ENCODE data around the gene ATG10.

Gene ATG10

DNA sequence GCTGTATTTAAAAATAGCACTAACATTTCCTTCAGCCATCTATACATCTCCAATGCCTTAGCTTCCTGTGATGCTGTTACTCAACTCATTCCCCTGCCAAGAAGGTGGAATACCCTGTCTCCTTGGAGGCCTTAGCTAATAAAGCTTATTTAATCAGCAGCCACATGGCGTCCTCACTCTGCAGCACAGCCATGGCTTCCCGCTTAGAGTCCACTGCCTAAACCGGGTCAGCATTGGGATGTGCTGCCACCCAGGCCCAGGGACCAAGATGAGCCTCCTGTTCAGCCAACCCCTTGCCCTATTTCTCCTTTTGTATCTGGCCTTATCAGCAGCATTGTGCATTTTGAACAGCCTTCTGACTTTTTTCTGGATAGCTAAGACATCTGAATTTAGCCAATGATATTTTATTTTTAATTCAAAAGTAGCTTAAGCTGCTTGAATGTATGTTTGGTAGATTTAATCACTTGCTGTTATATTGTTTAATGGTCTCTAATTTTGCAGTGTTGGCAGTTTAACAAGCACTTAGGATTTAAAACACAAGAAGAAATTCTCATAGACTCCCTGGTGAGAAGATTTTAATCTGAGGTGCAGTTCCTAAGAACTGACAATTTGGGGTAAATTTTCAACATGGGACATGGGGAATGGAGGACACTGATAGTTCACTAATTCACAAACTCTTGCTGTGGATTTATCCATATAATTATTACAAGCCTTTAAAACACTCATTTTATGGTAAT lies 193.3 kb downstream of the ATG10 start:
- no peak for DNase-seq (ENCODE audit: low read depth in 3 of 3)

GRCh38 chr5:82165740-82166530 lies 194.1 kb downstream of the ATG10 start:
- DNase-seq (ENCODE audit: low read depth in 3 of 3) = peak in 2 of 3 donors; percentile 10 to 12

DNA sequence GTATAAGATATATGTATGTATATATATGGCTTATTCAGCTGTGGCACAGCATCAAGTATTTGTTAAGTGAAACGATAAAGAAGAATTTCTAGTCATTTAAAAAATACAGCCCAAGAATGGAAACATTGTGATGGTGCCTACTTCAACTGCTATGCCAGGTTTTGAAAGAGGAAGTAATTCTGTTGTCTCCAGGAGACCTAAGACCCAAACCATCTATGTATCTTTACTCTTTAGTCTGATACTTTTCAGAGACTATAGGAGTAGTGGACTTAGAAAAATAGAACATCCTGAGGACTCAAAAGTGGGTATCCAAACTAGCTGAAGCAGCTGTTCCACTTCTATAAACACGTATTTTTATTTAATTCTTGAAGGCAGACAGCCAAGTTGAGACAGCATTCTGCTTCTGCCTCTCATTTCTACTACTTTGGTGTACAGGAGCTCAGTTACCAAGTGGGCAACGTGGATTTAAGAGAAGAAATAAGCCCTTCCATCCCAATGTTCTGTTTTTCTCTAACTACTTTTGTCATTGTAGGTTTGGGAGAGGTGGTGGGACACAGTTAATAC lies 195.6 kb downstream of the ATG10 start:
- no peak for DNase-seq (ENCODE audit: low read depth in 3 of 3)

GRCh38 chr5:82168294-82168693 lies 196.5 kb downstream of the ATG10 start:
- no peak for DNase-seq (ENCODE audit: low read depth in 3 of 3)

DNA sequence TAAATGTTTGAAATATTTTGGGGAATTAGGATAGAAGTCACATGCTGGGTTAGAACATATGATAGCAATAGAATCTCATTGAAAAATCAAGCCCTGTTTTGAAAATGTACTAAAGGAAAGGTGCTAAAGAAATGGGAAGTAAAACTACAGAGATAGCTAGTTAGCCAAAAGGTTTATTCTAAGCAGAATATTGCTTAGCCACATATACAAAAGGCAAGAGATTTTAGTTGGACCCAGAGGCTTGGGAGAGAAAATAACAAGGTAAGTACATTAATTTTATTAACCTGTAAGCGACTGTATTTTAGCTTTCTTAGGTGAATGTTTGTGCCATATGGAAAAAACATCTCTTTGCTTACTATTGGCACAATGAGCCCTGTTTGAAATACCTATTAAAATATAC lies 198.1 kb downstream of the ATG10 start:
- DNase-seq (ENCODE audit: low read depth in 3 of 3) = no peak

DNA sequence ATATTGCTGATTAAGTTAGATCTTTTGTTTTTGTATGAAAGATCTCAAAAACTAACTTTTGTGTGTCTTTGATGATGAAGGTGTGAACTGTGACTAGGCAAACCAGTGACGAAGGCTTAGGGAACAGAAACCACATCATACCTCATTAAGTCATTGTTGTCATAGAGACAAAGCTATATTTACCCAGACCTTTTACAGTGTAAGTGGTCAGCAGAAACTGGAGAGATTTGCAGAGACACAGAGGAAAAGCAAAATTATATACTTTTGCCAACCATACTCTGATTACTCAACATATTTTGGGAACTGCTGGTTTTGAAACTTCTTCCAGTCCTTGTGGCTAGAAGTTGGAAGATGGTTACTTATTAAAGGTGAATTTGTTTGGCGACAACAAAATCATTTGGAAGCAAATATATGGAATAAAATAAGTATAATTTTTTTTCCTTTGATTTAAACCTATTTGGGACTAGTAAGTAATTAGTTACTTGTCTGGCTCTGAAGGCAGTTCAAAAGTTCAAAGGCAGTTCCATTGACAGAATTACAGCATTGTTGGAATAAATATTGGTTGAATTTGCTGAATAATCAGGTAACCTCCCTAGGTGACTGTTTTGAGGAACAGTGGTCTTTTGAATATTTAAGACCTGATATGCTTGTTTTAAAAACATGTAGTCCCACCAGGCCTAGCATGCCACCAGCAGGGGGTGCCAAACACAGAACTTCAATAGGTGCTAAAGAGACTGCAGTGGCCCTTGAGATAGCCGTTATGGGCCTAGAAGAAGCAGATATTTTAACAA lies 202.5 kb downstream of the ATG10 start:
- DNase-seq (ENCODE audit: low read depth in 3 of 3) = peak; percentile 47 to 66 (median 55)

DNA sequence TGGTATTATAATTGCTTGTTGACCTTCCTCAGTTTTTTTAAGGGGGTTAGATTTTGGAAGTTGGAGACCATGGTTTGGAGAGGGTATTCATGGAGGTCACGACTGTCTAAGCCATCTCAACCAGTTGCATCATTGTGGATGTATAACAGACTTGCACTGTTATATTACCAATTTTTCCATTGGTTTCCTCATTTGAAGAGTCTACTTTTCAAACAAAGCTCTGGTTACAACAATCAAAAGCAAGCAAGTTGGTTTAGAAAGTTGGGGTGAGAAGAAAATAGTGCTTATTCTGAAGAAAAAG lies 203.0 kb downstream of the ATG10 start:
- DNase-seq (ENCODE audit: low read depth in 3 of 3) = no peak

- no peak for DNase-seq (ENCODE audit: low read depth in 3 of 3)
Observed at GRCh38 chr5:82176115-82176814, 204.4 kb downstream of the ATG10 start.

GRCh38 chr5:82178378-82178777 lies 206.6 kb downstream of the ATG10 start:
- DNase-seq (ENCODE audit: low read depth in 3 of 3) = no peak

- DNase-seq (ENCODE audit: low read depth in 3 of 3) = no peak
Observed at GRCh38 chr5:82182662-82183061, 210.8 kb downstream of the ATG10 start.

DNA sequence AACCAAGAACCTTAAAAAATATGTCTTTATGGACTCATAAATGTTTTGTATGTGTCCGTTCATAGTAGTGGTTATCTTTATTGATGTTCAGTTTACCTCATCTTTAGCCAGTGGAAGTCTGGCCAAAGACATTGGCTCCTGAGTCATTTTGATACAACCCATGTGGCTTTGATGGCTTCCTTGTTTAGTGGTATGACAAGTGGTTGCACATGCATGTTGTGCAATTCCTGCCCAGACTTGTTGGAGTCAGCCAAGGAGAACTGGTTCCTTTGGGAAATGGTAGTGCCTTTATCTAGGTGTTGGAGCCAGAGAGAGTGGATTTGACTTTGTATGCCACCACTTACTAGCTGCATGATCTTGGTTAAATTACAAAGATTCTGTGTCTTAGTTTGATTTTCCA lies 212.0 kb downstream of the ATG10 start:
- DNase-seq (ENCODE audit: low read depth in 3 of 3) = no peak

DNA sequence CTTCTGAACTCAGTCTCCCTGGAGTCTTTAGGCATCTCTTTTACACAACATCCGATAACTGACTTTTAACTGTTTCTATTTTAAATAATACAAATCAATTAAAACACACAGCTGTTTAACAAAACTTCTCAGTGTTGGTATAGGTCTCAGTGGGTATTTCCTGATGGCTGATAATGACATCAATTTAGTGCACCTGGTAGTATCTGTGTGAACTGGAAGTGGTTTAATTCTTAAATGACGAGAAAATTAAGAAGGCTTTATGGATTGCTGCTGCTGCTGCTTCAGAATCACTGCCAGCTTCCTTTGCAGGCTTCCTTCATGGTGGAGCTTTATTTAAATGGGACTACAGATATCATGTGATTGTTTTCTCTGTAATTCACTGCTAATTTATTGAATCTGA lies 214.0 kb downstream of the ATG10 start:
- DNase-seq (ENCODE audit: low read depth in 3 of 3) = no peak

DNA sequence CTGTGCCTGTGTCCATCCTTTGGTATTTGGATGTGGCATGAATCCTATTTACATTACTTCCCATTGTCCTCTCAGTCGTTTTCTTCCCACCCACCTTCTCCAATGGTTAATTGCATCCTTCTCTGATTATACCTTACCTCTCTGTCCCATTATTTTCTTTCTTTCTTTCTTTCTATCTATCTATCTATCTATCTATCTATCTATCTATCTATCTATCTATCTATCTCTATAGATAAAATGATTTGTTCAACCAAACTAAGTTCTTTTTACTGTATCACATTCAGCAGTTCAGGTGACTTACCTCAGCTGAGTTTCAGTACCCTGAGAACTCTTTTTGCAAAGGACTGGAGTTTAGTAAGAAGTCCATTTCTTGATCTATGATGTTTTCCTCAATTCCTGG lies 225.7 kb downstream of the ATG10 start:
- no peak for DNase-seq (ENCODE audit: low read depth in 3 of 3)

DNA sequence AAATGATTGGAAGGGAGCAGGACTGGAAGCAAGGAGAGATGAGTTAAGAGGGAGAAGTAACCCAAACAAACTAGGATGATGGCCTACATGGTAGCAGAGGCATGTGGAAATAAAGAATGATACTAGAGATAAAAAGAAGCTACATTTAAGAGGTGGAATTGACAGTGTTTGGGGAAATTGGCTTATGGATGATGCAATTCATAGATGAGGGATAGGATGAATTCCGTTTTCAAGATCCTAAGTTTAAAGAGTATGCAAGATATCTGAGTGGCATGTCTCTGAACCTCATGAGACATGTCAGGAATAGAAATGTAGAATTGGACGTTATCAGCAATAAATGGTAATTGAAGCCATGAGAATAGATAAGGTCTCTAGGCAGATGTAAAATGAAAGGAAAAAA lies 232.7 kb downstream of the ATG10 start:
- no peak for DNase-seq (ENCODE audit: low read depth in 3 of 3)

DNA sequence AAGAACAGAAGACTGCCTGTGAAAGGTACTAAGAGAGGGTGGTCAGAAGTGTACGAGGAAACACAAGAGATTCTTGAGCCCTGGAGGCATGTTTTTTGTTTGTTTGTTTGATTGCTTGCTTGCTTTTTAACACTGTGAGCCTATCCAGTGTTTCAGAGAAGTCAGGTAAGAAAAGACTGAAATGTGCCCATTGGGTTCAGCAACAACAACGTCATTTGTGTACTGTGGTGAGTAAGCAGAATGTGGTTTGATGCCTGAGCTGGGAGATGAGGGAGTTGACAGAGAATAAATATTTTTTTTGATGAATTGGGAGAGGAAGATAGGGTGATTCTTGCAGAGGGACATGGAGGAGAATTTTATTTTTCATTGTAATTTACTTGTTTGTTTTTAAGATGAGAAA lies 233.2 kb downstream of the ATG10 start:
- no peak for DNase-seq (ENCODE audit: low read depth in 3 of 3)

- DNase-seq (ENCODE audit: low read depth in 3 of 3) = no peak
Observed at GRCh38 chr5:82208371-82208770, 236.5 kb downstream of the ATG10 start.

GRCh38 chr5:82211855-82212572 lies 240.2 kb downstream of the ATG10 start:
- no peak for DNase-seq (ENCODE audit: low read depth in 3 of 3)

GRCh38 chr5:82217917-82218316 lies 246.1 kb downstream of the ATG10 start:
- DNase-seq (ENCODE audit: low read depth in 3 of 3) = no peak

GRCh38 chr5:82218374-82219156 lies 246.7 kb downstream of the ATG10 start:
- no peak for DNase-seq (ENCODE audit: low read depth in 3 of 3)

GRCh38 chr5:82221020-82221419 lies 249.2 kb downstream of the ATG10 start:
- no peak for DNase-seq (ENCODE audit: low read depth in 3 of 3)
